Vagina (tissue), 2 donors: ENCODE results near the gene CD93.

Experiments
- CTCF ChIP-seq, 3 experiments: fragments of 450-650 bp in 2 of 3; fragments of 200-600 bp in 1 of 3; sonication (generic) in 1 of 3; IDR thresholded peaks; one replicate each; pipeline ENCODE4 v1.5.1; 2017 to 2019; ENCODE audit warnings: antibody characterized with exemption in 3 of 3, mild to moderate bottlenecking in 2 of 3, moderate library complexity in 2 of 3
- POLR2A ChIP-seq, 2 donors: fragments of 450-650 bp; IDR thresholded peaks; one replicate each; pipeline ENCODE4 v1.6.1; 2017; ENCODE audit warnings: antibody characterized with exemption in 2 of 2, mild to moderate bottlenecking in 2 of 2, moderate library complexity in 2 of 2

- TF ChIP-seq POLR2A (IDR thresholded peaks at IDR 0.05), result no peak
- no peak for TF ChIP-seq CTCF (IDR thresholded peaks at IDR 0.05)
These were observed 847 bp upstream of the CD93 start for GRCh38 chr20:23086931-23087411.
